ENCODE data around the gene PAQR6.

Gene PAQR6

DNA sequence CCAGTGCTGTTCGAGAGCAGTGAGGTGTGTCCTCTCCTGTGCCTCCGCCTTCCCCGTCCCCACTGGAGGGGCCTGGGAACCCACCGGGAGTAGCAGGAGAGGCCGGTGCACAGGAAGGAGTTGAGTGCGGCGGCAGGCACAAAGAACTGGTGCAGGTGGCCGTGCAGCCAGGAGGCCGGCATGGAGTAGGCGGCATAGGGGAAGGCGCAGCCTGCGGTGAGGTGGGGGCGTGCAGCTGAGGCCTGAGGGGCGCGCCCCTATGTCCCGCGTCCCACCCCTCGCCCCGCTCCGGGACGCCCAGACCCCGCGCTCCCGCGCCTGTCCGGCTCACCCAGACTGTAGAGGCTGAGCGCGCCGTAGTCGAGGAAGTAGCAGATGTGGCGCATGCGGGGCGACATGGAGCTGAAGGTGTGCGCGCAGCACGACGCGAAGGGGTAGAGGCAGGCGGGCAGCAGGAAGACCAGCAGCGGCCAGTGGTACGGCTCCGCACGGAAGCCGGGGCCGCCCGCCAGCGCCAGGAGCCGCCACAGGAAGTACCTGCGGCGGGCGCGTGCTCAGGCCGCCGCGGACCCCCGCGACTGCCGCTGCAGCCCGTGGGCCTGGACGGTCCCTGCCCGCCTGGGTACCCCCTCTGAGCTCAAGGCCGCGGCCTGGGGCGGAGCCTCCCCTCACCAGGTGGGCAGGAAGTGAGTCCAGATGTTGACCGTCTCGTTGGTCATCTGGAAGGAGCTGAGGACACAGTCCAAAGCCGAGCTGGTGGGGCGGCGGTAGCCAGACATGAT, 2.2 kb downstream of the PAQR6 start:
- peak overlapping the region; percentile 27 for H3K4me3 ChIP-seq (replicated peaks; ENCODE audit: low read depth, low read length)
- no peak for DNase-seq (ENCODE audit: extremely low read depth, low read depth)

DNA sequence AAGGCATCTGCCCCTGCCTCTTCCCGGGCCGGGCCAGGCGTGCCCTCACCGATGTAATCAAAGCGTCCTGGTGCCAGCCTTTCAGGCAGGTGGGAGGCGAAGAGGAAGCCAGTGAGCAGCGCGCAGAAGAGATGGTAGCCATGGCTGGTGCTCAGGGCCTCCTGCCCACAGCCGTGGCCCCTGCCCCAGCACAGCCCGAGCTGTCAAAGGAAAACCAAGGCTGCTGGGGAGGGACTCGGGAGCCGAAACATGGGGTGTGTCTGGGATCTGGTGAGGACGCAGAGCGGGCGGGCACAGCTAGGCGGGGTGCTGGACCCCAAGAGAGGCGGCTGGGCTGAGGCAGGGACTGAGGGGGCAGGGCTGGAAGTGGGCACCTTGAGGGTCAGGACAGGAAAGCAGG, 3.1 kb downstream of the PAQR6 start:
- TF ChIP-seq, protein P1, sequence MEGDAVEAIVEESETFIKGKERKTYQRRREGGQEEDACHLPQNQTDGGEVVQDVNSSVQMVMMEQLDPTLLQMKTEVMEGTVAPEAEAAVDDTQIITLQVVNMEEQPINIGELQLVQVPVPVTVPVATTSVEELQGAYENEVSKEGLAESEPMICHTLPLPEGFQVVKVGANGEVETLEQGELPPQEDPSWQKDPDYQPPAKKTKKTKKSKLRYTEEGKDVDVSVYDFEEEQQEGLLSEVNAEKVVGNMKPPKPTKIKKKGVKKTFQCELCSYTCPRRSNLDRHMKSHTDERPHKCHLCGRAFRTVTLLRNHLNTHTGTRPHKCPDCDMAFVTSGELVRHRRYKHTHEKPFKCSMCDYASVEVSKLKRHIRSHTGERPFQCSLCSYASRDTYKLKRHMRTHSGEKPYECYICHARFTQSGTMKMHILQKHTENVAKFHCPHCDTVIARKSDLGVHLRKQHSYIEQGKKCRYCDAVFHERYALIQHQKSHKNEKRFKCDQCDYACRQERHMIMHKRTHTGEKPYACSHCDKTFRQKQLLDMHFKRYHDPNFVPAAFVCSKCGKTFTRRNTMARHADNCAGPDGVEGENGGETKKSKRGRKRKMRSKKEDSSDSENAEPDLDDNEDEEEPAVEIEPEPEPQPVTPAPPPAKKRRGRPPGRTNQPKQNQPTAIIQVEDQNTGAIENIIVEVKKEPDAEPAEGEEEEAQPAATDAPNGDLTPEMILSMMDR (IDR thresholded peaks at IDR 0.05; ENCODE audit: low read depth, low read length, missing control alignments): no peak
- H3K4me3 ChIP-seq (replicated peaks; ENCODE audit: low read depth, low read length): no peak overlapping the region
- no peak for DNase-seq (ENCODE audit: extremely low read depth, low read depth)

More for the DNA sequence above, 2.2 kb downstream of the PAQR6 start:
- TF ChIP-seq, protein P1 (IDR thresholded peaks at IDR 0.05; ENCODE audit: low read depth, low read length, missing control alignments): no peak

DNA sequence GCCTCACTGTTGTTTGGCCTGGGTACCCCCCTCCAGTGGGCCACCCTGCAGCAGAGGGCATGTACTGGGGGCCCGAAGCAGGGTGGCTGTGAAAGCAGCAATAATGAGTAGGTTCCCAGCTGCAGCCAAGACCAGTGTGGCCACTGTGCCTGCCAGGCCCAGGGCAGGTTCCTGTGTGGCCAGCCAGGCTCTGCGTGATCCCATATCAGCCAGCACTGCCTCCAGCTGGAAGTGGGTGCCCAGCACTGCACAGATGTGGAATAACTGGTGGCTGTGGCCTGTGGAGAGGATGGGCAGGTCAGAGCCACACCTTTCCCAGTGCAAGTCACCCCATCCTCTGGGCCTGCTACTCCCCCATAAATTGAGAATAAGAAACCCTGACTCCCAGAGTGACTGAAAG, 3.7 kb downstream of the PAQR6 start:
- DNase-seq (ENCODE audit: extremely low read depth, low read depth): no peak
- no peak overlapping the region for H3K4me3 ChIP-seq (replicated peaks; ENCODE audit: low read depth, low read length)
- TF ChIP-seq, protein P1 (IDR thresholded peaks at IDR 0.05; ENCODE audit: low read depth, low read length, missing control alignments): no peak

DNA sequence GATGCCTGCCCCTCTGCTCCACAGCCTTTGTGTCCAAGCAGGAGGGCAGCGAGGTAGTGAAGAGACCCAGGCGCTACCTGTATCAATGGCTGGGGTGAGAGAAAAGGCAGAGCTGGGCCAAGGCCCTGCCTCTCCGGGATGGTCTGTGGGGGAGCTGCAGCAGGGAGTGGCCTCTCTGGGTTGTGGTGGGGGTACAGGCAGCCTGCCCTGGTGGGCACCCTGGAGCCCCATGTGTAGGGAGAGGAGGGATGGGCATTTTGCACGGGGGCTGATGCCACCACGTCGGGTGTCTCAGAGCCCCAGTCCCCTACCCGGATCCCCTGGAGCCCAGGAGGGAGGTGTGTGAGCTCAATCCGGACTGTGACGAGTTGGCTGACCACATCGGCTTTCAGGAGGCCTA, 5.1 kb downstream of the PAQR6 start:
- no peak overlapping the region for H3K4me3 ChIP-seq (replicated peaks; ENCODE audit: low read depth, low read length)
- TF ChIP-seq, protein P1 (IDR thresholded peaks at IDR 0.05; ENCODE audit: low read depth, low read length, missing control alignments): no peak
- no peak for DNase-seq (ENCODE audit: extremely low read depth, low read depth)

DNA sequence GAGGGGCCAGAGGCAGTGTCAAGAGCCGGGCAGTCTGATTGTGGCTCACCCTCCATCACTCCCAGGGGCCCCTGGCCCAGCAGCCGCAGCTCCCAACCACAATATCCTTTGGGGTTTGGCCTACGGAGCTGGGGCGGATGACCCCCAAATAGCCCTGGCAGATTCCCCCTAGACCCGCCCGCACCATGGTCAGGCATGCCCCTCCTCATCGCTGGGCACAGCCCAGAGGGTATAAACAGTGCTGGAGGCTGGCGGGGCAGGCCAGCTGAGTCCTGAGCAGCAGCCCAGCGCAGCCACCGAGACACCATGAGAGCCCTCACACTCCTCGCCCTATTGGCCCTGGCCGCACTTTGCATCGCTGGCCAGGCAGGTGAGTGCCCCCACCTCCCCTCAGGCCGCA, 5.9 kb downstream of the PAQR6 start, which contains the start of gene BGLAP:
Gene BGLAP (plus strand): TSS at position 259 of the 400 bp plus-strand sequence. CDS start 48 bp downstream, at position 307.
- TF ChIP-seq, protein P1 (IDR thresholded peaks at IDR 0.05; ENCODE audit: low read depth, low read length, missing control alignments): no peak
- DNase-seq (ENCODE audit: extremely low read depth, low read depth): no peak
- H3K4me3 ChIP-seq (replicated peaks; ENCODE audit: low read depth, low read length): no peak within 1 kb of the TSS

DNA sequence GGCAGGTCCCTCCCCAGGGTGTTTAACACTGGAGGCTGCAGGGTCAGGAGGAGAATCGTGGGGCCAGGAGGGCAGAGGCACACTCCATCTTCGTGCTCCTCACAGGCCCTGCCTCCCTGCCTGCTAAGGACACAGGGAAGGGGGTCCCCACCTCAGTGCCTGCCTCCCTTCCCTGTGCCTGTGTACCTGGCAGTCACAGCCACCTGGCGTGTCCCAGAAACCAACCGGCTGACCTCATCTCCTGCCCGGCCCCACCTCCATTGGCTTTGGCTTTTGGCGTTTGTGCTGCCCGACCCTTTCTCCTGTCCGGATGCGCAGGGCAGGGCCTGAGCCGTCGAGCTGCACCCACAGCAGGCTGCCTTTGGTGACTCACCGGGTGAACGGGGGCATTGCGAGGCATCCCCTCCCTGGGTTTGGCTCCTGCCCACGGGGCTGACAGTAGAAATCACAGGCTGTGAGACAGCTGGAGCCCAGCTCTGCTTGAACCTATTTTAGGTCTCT, 6.5 kb downstream of the PAQR6 start:
- DNase-seq (ENCODE audit: extremely low read depth, low read depth): no peak
- TF ChIP-seq, protein P1 (IDR thresholded peaks at IDR 0.05; ENCODE audit: low read depth, low read length, missing control alignments): no peak
- no peak overlapping the region for H3K4me3 ChIP-seq (replicated peaks; ENCODE audit: low read depth, low read length)
